Esophagus muscularis mucosa (tissue), 4 donors: ENCODE measurements around the gene RBM4. TPM values are rescaled to one million over a fixed set of nuclear protein-coding genes. Genes with fewer than 3 reads are reported as not detected.

Experiments
- DNase-seq: peaks from one replicate; pipeline ENCODE4 v3.0.0-alpha.2; 2017; ENCODE audit errors: extremely low spot score
- H3K27ac ChIP-seq, 4 donors: fragments of 200-600 bp; sonication (generic); replicated peaks in 1 of 4; 1 replicate in 3 of 4; 2 replicates in 1 of 4; pipeline ENCODE4 v1.5.1; 2016 to 2019; ENCODE audit warnings: mild to moderate bottlenecking in 1 of 4
- H3K27me3 ChIP-seq, 4 donors: fragments of 200-600 bp; sonication (generic); one replicate each; pipeline versions ENCODE4 v1.5.1 to v1.6.0; 2016 to 2019
- H3K36me3 ChIP-seq, 4 donors: fragments of 200-600 bp; sonication (generic); one replicate each; pipeline ENCODE4 v1.5.1; 2016 to 2019
- H3K4me1 ChIP-seq, 4 donors: fragments of 200-600 bp; sonication (generic); one replicate each; pipeline ENCODE4 v1.5.1; 2016 to 2019
- H3K4me3 ChIP-seq, 4 donors: fragments of 200-600 bp; sonication (generic); 1 replicate in 2 of 4; 2 replicates in 2 of 4; pipeline ENCODE4 v1.5.1; 2016 to 2019; ENCODE audit warnings: mild to moderate bottlenecking in 4 of 4, moderate library complexity in 1 of 4
- H3K9me3 ChIP-seq, 4 donors: fragments of 200-600 bp; sonication (generic); 1 replicate in 3 of 4; 2 replicates in 1 of 4; pipeline ENCODE4 v1.5.1; 2016 to 2019
- EP300 ChIP-seq: sonication (generic); formaldehyde crosslinking; IDR thresholded peaks from one replicate; pipeline ENCODE4 v1.6.1; 2017; ENCODE audit warnings: antibody characterized with exemption
- POLR2A ChIP-seq: fragments of 450-650 bp; IDR thresholded peaks from one replicate; pipeline ENCODE4 v1.6.1; 2017; ENCODE audit warnings: antibody characterized with exemption, moderate library complexity, mild to moderate bottlenecking, low read depth
- POLR2AphosphoS5 ChIP-seq, 2 donors: sonication (generic); formaldehyde crosslinking; IDR thresholded peaks; one replicate each; pipeline ENCODE4 v1.6.1; 2017; ENCODE audit warnings: antibody characterized with exemption in 2 of 2
- WGBS: methylation state at CpG from one replicate; pipeline ENCODE4 v1.1.5; 2018; 5-methylcytosine and 5-hydroxymethylcytosine counted together
- intact Hi-C: fragments of 100-400 bp; cut with DNase I; formaldehyde crosslinking; loops from one replicate; pipeline ENCODE4 v1.15.1; 2023
- total RNA-seq, 4 donors: library from RNA; depleted of rRNA; stranded (reverse); fragments of >200 nt; gene quantifications; one replicate each; pipeline versions ENCODE4 v1.1.0 to v1.2.1, GENCODE V29; 2016
- TF ChIP-seq, protein P1 (sequence below), 3 experiments: fragments of 200-600 bp in 2 of 3; fragments of 450-650 bp in 1 of 3; sonication (generic) in 2 of 3; IDR thresholded peaks; one replicate each; pipeline ENCODE4 v1.5.1; 2017 to 2019; ENCODE audit warnings: antibody characterized with exemption in 3 of 3, mild to moderate bottlenecking in 2 of 3, moderate library complexity in 1 of 3

RBM4 gene
- total RNA-seq, 4 donors from 2014 or later, result 82.2 to 101 (median 90.2) TPM

DNA sequence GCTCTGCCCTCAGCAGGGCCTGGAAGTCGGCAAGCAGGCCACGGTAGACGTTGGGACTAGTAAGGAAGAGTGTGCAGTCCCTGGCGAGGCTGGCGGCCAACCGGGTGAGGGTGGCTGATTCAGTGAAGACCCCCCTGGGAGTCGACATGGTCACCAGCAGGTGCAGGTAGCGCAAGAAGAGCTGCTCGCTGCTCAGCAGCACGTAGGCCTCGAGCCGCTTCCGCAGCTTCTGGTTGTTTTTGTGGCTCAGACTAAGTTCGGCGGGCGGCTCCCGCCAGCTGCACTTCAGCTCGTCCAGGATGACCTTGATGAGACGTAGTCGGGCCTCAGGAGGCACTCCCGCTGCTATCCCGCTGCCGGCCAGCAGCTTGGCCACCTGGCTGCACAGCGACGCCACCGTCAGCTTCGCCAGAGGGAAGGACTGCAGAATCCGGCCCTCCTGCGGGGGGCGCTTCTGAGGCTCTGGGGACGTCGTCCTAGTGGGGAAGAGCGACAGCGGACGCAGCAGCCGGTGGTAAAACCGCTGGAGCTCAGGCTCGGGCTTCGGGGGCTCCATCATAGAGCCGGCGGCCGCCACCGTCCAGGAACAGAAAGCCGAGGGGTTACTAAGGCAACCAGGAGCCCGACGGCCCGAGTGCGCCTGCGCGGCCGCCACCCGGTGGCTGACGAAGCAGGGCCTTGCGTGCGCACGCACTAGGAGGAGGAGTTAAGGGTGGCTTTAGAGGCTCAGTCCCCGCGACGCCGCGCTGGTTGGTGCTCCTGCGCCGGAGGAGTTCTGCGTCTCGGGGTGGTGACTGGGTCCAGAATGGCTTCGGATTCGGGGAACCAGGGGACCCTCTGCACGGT, 45.8 kb upstream of the RBM4 start, which contains the start of the genes CCDC87 and CCS:
Gene CCDC87 (minus strand): TSS at position 607 of the 846 bp plus-strand sequence. CDS start 48 bp downstream, at position 559.
Gene CCS (plus strand): TSS at position 729 of the 846 bp plus-strand sequence. CDS start 77 bp downstream, at position 806.
- 23% methylated on average over 28 of the region's 68 CpGs for WGBS
- Histone ChIP-seq H3K27me3 (no peaks in the 10 kb centered on the region), H3K4me3 (peak within 1 kb of the TSS; percentile 60 to 78 (median 68)), H3K36me3 (no peaks in the 10 kb centered on the region), H3K9me3 (no peaks in the 10 kb centered on the region), H3K4me1 (peaks cover 26 to 52% (median 39%) of the 10 kb centered on the region in 4 donors), H3K27ac (peak within 1 kb of the TSS; percentile 78 to 86 (median 80))
- DNase-seq, result peak; percentile 99
- TF ChIP-seq EP300 (no peak), POLR2AphosphoS5 (IDR thresholded peaks at IDR 0.05) (peak; percentile 97 to 99), POLR2A (peak; percentile 74)
- TF ChIP-seq, protein P1, sequence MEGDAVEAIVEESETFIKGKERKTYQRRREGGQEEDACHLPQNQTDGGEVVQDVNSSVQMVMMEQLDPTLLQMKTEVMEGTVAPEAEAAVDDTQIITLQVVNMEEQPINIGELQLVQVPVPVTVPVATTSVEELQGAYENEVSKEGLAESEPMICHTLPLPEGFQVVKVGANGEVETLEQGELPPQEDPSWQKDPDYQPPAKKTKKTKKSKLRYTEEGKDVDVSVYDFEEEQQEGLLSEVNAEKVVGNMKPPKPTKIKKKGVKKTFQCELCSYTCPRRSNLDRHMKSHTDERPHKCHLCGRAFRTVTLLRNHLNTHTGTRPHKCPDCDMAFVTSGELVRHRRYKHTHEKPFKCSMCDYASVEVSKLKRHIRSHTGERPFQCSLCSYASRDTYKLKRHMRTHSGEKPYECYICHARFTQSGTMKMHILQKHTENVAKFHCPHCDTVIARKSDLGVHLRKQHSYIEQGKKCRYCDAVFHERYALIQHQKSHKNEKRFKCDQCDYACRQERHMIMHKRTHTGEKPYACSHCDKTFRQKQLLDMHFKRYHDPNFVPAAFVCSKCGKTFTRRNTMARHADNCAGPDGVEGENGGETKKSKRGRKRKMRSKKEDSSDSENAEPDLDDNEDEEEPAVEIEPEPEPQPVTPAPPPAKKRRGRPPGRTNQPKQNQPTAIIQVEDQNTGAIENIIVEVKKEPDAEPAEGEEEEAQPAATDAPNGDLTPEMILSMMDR (IDR thresholded peaks at IDR 0.05), result peak; percentile 70 to 77 (median 74)
- intact Hi-C loops, result loop anchor here (5.0 kb wide), 1 partner anchor 85 kb away; the partner anchor contains the start of gene RBM4B

DNA sequence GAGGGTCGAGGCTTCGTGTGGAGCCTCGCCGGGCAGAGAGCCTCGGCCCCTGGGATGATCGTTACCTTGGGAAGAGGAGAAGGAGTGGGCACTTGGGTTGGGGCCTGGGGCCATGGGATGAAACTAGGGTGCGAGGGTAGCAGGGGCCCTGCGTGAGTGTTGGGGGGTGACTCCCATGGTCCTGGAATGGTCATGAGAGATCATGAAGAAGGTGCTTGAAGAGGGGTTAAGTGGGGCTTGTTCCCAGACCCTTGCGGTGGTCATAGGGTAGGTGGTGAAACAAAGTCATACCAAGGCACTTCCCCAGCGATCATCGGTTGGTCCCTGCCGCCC, 45.2 kb upstream of the RBM4 start:
- DNase-seq, result no peak
- TF ChIP-seq, protein P1 (IDR thresholded peaks at IDR 0.05), result no peak
- TF ChIP-seq EP300 (no peak), POLR2A (no peak), POLR2AphosphoS5 (IDR thresholded peaks at IDR 0.05) (no peak)
- 29% methylated on average over 5 of the region's 12 CpGs for WGBS

DNA sequence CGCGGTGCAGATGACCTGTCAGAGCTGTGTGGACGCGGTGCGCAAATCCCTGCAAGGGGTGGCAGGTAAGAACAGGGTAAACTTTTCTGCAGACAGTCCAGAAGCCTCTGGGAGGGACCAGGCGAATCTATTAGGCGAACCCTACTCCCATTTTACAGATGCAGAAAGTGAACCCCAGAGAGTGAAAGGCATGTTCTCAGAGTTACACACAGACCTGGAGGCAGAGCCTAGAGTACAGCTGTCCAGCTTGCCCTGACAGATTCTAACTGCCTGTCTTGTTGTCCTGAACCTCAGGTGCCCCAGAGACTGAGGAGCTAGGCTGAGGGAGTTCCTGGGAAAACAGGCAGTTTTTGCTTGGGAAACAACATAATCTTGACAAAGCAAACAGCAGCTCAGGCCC, 44.9 kb upstream of the RBM4 start:
- TF ChIP-seq EP300, result no peak
- TF ChIP-seq POLR2A, result no peak
- TF ChIP-seq, protein P1 (IDR thresholded peaks at IDR 0.05), result no peak
- no peak for TF ChIP-seq POLR2AphosphoS5 (IDR thresholded peaks at IDR 0.05)
- Histone ChIP-seq H3K4me1 (peaks cover 26 to 52% (median 39%) of the 10 kb centered on the region in 4 donors), H3K27me3 (no peaks in the 10 kb centered on the region), H3K36me3 (no peaks in the 10 kb centered on the region), H3K27ac (peak overlapping the region; percentile 78 to 86 (median 80)), H3K4me3 (peak overlapping the region; percentile 60 to 78 (median 68)), H3K9me3 (no peaks in the 10 kb centered on the region)
- intact Hi-C loops, result loop anchor here (5.0 kb wide), 1 partner anchor 84 kb away; the partner anchor contains the start of gene RBM4B
- 62% methylated on average over 7 of the region's 7 CpGs for WGBS
- DNase-seq, result no peak

More for the DNA sequence above, 45.2 kb upstream of the RBM4 start:
- no peaks in the 10 kb centered on the region for H3K9me3 ChIP-seq
- H3K4me3 ChIP-seq, result peak overlapping the region; percentile 60 to 78 (median 68)
- intact Hi-C loops, result loop anchor here (5.0 kb wide), 1 partner anchor 84 kb away; the partner anchor contains the start of gene RBM4B
- no peaks in the 10 kb centered on the region for H3K27me3 ChIP-seq
- H3K4me1 ChIP-seq, result peaks cover 26 to 52% (median 39%) of the 10 kb centered on the region in 4 donors
- H3K27ac ChIP-seq, result peak overlapping the region; percentile 78 to 86 (median 80)
- H3K36me3 ChIP-seq, result no peaks in the 10 kb centered on the region

DNA sequence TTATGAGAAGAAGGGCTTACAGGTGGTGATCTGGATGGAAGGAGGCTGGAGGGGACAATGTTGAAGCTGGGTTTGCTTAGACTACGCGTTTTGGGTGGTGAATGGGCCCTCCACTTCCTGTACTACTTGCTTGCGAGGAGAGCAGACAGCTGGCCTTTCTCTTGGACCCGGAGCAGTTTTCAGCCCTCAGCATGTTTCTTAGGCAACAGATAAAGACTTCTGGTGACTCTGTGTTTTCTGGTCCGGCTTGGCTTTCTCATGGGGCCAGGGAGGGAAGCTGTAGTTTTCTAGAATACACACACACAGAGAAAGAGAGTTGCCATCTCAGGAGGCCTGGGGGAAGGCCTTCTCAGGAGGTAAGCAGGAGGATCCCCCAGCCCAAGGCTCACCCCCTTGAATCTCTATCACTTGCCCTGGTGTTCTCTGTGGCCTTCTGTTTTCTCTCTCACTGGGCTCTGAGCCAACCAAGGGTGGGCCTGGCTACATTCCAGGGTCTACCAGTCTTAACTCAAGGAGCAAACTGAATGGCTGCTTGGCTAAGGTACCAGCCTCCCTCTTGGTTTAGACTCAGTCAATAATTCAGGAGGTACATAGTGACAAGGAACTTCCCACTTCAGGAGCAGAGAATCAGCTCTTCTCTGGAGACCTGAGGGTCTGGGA, 43.1 kb upstream of the RBM4 start:
- Histone ChIP-seq H3K27ac (peak overlapping the region; percentile 53 to 71 (median 57)), H3K4me1 (peaks cover 26 to 52% (median 39%) of the 10 kb centered on the region in 4 donors), H3K4me3 (no peak overlapping the region), H3K36me3 (peaks cover 4 to 17% (median 15%) of the 10 kb centered on the region in 4 donors), H3K9me3 (no peaks in the 10 kb centered on the region), H3K27me3 (no peaks in the 10 kb centered on the region)
- DNase-seq, result no peak
- 55% methylated on average over 4 of the region's 5 CpGs for WGBS
- no peak for TF ChIP-seq POLR2A
- no peak for TF ChIP-seq EP300
- no peak for TF ChIP-seq POLR2AphosphoS5 (IDR thresholded peaks at IDR 0.05)
- TF ChIP-seq, protein P1 (IDR thresholded peaks at IDR 0.05), result no peak
- intact Hi-C loops, result no loop called here
